GM12878 (cell line): ENCODE data around the gene FABP7. TPM values are rescaled to one million over a fixed set of nuclear protein-coding genes. Genes with fewer than 3 reads are reported as not detected.

Source experiments
- ATAC-seq: fragments of 200-7000 bp; cut with Tn5 transposase; 3 replicates; pipeline ENCODE4 v1.9.1; 2020; ENCODE audit warnings: mild to moderate bottlenecking, moderate library complexity
- BruUV-seq: library from RNA; stranded (reverse); fragments of 400-500 nt; replicated peaks from 2 replicates; lab custom pipeline; 2021; lab: Mats Ljungman, UMichigan
- CTCF ChIA-PET: fragments of 300-600 bp; sonication (Branson Sonifier 250); formaldehyde crosslinking; extraction: SDS; loops from one replicate; lab custom pipeline; 2021; ENCODE audit warnings: inconsistent platforms; lab: Yijun Ruan, JAX
- POLR2A ChIA-PET: fragments of 350-600 bp; formaldehyde crosslinking; extraction: SDS; loops from one replicate; lab custom pipeline; 2021; ENCODE audit warnings: inconsistent platforms; lab: Charles Lee
- RAD21 ChIA-PET: fragments of 300-600 bp; sonication (Branson Sonifier 250); formaldehyde crosslinking; loops from one replicate; lab custom pipeline; 2023; ENCODE audit warnings: antibody characterized with exemption; ENCODE audit not compliant: unreplicated experiment; lab: Charles Lee
- SMC1A ChIA-PET: fragments of 300-600 bp; sonication (Branson Sonifier 250); formaldehyde crosslinking; loops from one replicate; lab custom pipeline; 2023; ENCODE audit not compliant: unreplicated experiment, uncharacterized antibody; lab: Charles Lee
- DNase-seq: peaks from one replicate; pipeline ENCODE4 v3.0.0-alpha.2; 2011; ENCODE audit warnings: low read depth, low spot score
- FAIRE-seq: peaks from 3 replicates; lab custom pipeline; 2011; peaks lifted over from hg19 to GRCh38; lab: Jason Lieb, UNC
- H2AFZ ChIP-seq: 2 replicates; pipeline ENCODE4 v1.6.0; 2011; ENCODE audit warnings: low read depth, low read length, control low read depth; ENCODE audit not compliant: control insufficient read depth
- H3K27ac ChIP-seq: 2 replicates; pipeline ENCODE4 v1.5.1; 2011; ENCODE audit warnings: control low read depth; ENCODE audit not compliant: control insufficient read depth, insufficient read depth
- H3K27me3 ChIP-seq, 2 experiments: replicated peaks in 1 of 2; 2 replicates each; pipeline versions ENCODE4 v1.6.0 to v1.6.1; 2011; ENCODE audit warnings: low read length in 1 of 2; ENCODE audit not compliant: control insufficient read depth in 2 of 2, insufficient read depth in 2 of 2
- H3K36me3 ChIP-seq, 2 experiments: 2 replicates each; pipeline ENCODE4 v1.5.1; 2011; ENCODE audit warnings: low read length in 1 of 2; ENCODE audit not compliant: control insufficient read depth in 2 of 2, insufficient read depth in 2 of 2
- H3K4me1 ChIP-seq: 2 replicates; pipeline ENCODE4 v1.6.1; 2011; ENCODE audit warnings: mild to moderate bottlenecking, low read length, moderate library complexity, mixed read lengths; ENCODE audit not compliant: control insufficient read depth, insufficient read depth
- H3K4me2 ChIP-seq: 2 replicates; pipeline ENCODE4 v1.6.0; 2011; ENCODE audit warnings: control low read depth; ENCODE audit not compliant: control insufficient read depth, insufficient read depth
- H3K4me3 ChIP-seq: fragments of 200-600 bp; sonication (generic); 2 replicates; pipeline ENCODE4 v1.5.1; 2016
- H3K79me2 ChIP-seq: 2 replicates; pipeline ENCODE4 v1.6.0; 2011; ENCODE audit warnings: low read length; ENCODE audit not compliant: control insufficient read depth, insufficient read depth
- H3K9ac ChIP-seq: 2 replicates; pipeline ENCODE4 v1.8.0; 2011; ENCODE audit warnings: low read length, control low read depth, mixed read lengths; ENCODE audit not compliant: control insufficient read depth, insufficient read depth
- H3K9me3 ChIP-seq: replicated peaks from 3 replicates; pipeline ENCODE4 v1.5.1; 2011; ENCODE audit warnings: mild to moderate bottlenecking, low read length; ENCODE audit not compliant: control insufficient read depth, insufficient read depth
- H4K20me1 ChIP-seq: 2 replicates; pipeline ENCODE4 v1.6.0; 2011; ENCODE audit not compliant: control insufficient read depth, insufficient read depth
- CBFB ChIP-seq: IDR thresholded peaks from 2 replicates; pipeline ENCODE4 v1.6.1; 2016; ENCODE audit warnings: antibody characterized with exemption, low read depth
- CHD1 ChIP-seq: IDR thresholded peaks from 2 replicates; pipeline ENCODE4 v1.6.1; 2012; ENCODE audit warnings: low read depth, low read length, improper control_type of control experiment
- IKZF1 ChIP-seq: fragments of 450-650 bp; conservative IDR thresholded peaks from 2 replicates; pipeline ENCODE4 v1.6.1; 2017; ENCODE audit warnings: antibody characterized with exemption, mild to moderate bottlenecking
- KAT2A ChIP-seq: conservative IDR thresholded peaks from 2 replicates; pipeline ENCODE4 v1.6.1; 2011; ENCODE audit warnings: low read depth, low read length; ENCODE audit not compliant: control insufficient read depth
- NR2C2 ChIP-seq: IDR thresholded peaks from 2 replicates; pipeline ENCODE4 v1.6.1; 2011; ENCODE audit warnings: borderline replicate concordance, low read depth; ENCODE audit not compliant: control insufficient read depth, insufficient read length
- SKIL ChIP-seq: fragments of 450-650 bp; IDR thresholded peaks from 2 replicates; pipeline ENCODE4 v1.6.1; 2017; ENCODE audit warnings: mild to moderate bottlenecking, low read depth, inconsistent platforms; ENCODE audit not compliant: poor library complexity, severe bottlenecking
- SMAD1 ChIP-seq: fragments of 450-650 bp; IDR thresholded peaks from 2 replicates; pipeline ENCODE4 v1.6.1; 2018; ENCODE audit warnings: mild to moderate bottlenecking, low read depth; ENCODE audit not compliant: partially characterized antibody
- SREBF1 ChIP-seq: IDR thresholded peaks from 2 replicates; pipeline ENCODE4 v1.6.1; 2012; ENCODE audit warnings: mild to moderate bottlenecking, low read length
- TARDBP ChIP-seq: IDR thresholded peaks from 2 replicates; pipeline ENCODE4 v1.6.1; 2016; ENCODE audit warnings: borderline replicate concordance
- USF2 ChIP-seq: IDR thresholded peaks from 2 replicates; pipeline ENCODE4 v1.6.1; 2011; ENCODE audit warnings: low read depth, low read length, improper control_type of control experiment, borderline replicate concordance
- WRNIP1 ChIP-seq: IDR thresholded peaks from 2 replicates; pipeline ENCODE4 v1.6.1; 2011; ENCODE audit warnings: low read depth, low read length, improper control_type of control experiment, borderline replicate concordance
- ZBTB33 ChIP-seq: fragments of 450-650 bp; IDR thresholded peaks from 2 replicates; pipeline ENCODE4 v1.6.1; 2017; ENCODE audit warnings: mild to moderate bottlenecking
- ZZZ3 ChIP-seq: IDR thresholded peaks from 2 replicates; pipeline ENCODE4 v1.6.1; 2011; ENCODE audit warnings: low read depth; ENCODE audit not compliant: control insufficient read depth, insufficient read length
- WGBS: methylation state at CpG from one replicate; pipeline ENCODE4 v1.1.6; 2016; ENCODE audit warnings: low lambda C conversion rate; ENCODE audit not compliant: insufficient replicate concordance, insufficient coverage; ENCODE audit errors: missing lambda C conversion rate; 5-methylcytosine and 5-hydroxymethylcytosine counted together
- in situ Hi-C: fragments of 300-500 bp; cut with MboI; formaldehyde crosslinking; loops from 9 replicates; pipeline ENCODE4 v1.14.3; 2018; ENCODE audit warnings: mixed read lengths
- intact Hi-C: fragments of 100-400 bp; cut with micrococcal nuclease; formaldehyde crosslinking; loops from one replicate; pipeline ENCODE4 v1.14.2; 2022; ENCODE audit not compliant: unreplicated experiment
- polyA plus RNA-seq, 11 experiments: library from polyadenylated mRNA; depleted of rRNA in 4 of 11; unstranded in 6 of 11; stranded (reverse) in 5 of 11; fragments of >200 nt; fragmentation: Nextera tagmentation in 4 of 11; fragmentation: Illumina TruSeq in 1 of 11; extraction: Ambion mirVana in 4 of 11; extraction: Trizol in 1 of 11; gene quantifications; 1 replicate in 1 of 11; 2 replicates in 10 of 11; pipeline versions ENCODE4 v1.2.1 to v1.2.3, GENCODE V29; 2011 to 2016; ENCODE audit warnings: inconsistent platforms in 2 of 11, missing spikeins in 2 of 11, low read depth in 1 of 11
- total RNA-seq, 4 experiments: library from RNA; depleted of rRNA in 3 of 4; stranded (reverse); fragments of >200 nt in 3 of 4; fragmentation: Illumina TruSeq in 1 of 4; extraction: Trizol in 1 of 4; gene quantifications; 2 replicates each; pipeline versions ENCODE4 v1.2.1 to v1.2.3, GENCODE V29; 2013 to 2021
- TF ChIP-seq, protein P1 (sequence below): fragments of 450-650 bp; IDR thresholded peaks from 2 replicates; pipeline ENCODE4 v1.6.1; 2017; ENCODE audit warnings: low read depth, mild to moderate bottlenecking, moderate library complexity

The FABP7 gene
- total and polyA plus RNA-seq, 10 of the 15 experiments (the other 5 are each of a cell fraction or from before 2014, with no cell fraction given) = not detected

GRCh38 chr6:122730775-122731386 lies 48.6 kb upstream of the FABP7 start:
- ChIA-PET RAD21 (interaction anchor here (0.9 to 7.9 kb wide), 16 partner anchors 8 to 985 kb away, joined by 3 to 184 read pairs (median 11); partner anchors contain the start of genes PKIB and SMPDL3A), SMC1A (interaction anchor here (0.7 to 13.0 kb wide), 28 partner anchors 9 to 589 kb away, joined by 3 to 237 read pairs (median 6); partner anchors contain the start of genes PKIB and SMPDL3A), CTCF (interaction anchor here (0.6 to 23.5 kb wide), 48 partner anchors 8 to 984 kb away, joined by 3 to 640 read pairs (median 6); partner anchors contain the start of genes PKIB and SMPDL3A), POLR2A (interaction anchor here (1.3 kb wide), 1 partner anchor 108 kb away, joined by 3 read pairs; no protein-coding TSS in a partner anchor)
- Histone ChIP-seq H2AFZ (no peak overlapping the region), H3K9me3 (no peaks in the 10 kb centered on the region), H3K36me3 (no peaks in the 10 kb centered on the region), H4K20me1 (no peaks in the 10 kb centered on the region), H3K27me3 (no peaks in the 10 kb centered on the region), H3K4me1 (no peaks in the 10 kb centered on the region), H3K4me3 (no peak overlapping the region), H3K27ac (no peak overlapping the region), H3K9ac (no peak overlapping the region), H3K4me2 (no peak overlapping the region), H3K79me2 (no peaks in the 10 kb centered on the region)
- 1% methylated on average over 4 of the region's 4 CpGs for WGBS
- no TSS peak for BruUV-seq
- FAIRE-seq = peak; percentile 85
- in situ Hi-C loops (no loop called here), intact Hi-C loops (loop anchor here (1.0 to 5.0 kb wide), 3 partner anchors 108 to 586 kb away; no protein-coding TSS in a partner anchor)
- ATAC-seq = peak; percentile 61
- DNase-seq = no peak
- TF ChIP-seq SREBF1 = no peak
- no peak for TF ChIP-seq USF2
- TF ChIP-seq WRNIP1 = no peak
- no peak for TF ChIP-seq IKZF1
- no peak for TF ChIP-seq NR2C2
- no peak for TF ChIP-seq SKIL
- TF ChIP-seq ZBTB33 = no peak
- TF ChIP-seq, protein P1, sequence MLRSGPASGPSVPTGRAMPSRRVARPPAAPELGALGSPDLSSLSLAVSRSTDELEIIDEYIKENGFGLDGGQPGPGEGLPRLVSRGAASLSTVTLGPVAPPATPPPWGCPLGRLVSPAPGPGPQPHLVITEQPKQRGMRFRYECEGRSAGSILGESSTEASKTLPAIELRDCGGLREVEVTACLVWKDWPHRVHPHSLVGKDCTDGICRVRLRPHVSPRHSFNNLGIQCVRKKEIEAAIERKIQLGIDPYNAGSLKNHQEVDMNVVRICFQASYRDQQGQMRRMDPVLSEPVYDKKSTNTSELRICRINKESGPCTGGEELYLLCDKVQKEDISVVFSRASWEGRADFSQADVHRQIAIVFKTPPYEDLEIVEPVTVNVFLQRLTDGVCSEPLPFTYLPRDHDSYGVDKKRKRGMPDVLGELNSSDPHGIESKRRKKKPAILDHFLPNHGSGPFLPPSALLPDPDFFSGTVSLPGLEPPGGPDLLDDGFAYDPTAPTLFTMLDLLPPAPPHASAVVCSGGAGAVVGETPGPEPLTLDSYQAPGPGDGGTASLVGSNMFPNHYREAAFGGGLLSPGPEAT = no peak
- no peak for TF ChIP-seq ZZZ3
- TF ChIP-seq KAT2A = no peak
- no peak for TF ChIP-seq SMAD1
- TF ChIP-seq TARDBP = no peak
- no peak for TF ChIP-seq CHD1
- TF ChIP-seq CBFB = no peak
